HG02938 (cell line): Measurements from ENCODE around the gene RRN3.
"Not testable (repeated sequence)": the region's sequence is repeated elsewhere in the genome, so short reads cannot be mapped to it uniquely, and the experiment has no call there.

Experiments
- ATAC-seq: cut with Tn5 transposase; IDR thresholded peaks from one replicate; pipeline ENCODE4 v1.9.1; 2021; ENCODE audit warnings: mild to moderate bottlenecking, moderate library complexity; ENCODE audit not compliant: unreplicated experiment

RRN3 gene

DNA sequence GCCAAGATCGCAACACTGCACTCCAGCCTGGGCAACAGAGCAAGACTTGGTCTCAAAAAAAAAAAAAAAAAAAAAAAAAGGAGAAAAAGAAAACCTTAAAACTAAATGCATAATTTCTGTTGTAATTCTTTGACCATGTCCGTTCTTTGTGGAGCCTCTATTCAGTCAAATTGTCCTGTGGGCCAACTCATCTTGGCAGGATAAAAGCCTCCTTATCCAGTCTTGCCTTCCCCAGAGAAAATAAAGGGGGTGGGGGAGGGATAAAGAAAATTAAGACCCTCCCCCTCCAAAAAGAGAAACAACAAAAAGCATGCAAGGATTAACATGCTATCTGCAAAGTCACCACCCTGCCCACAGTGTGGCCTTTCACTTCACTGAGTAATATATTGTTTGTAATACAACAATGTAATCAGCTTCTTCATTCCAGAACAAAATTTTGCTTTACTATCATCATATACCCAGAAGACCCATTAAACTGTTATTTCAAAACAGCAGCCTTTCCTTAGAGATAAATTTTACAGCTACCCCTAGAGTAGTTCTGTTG lies 5.4 kb upstream of the RRN3 start:
- ATAC-seq: not testable (repeated sequence)

DNA sequence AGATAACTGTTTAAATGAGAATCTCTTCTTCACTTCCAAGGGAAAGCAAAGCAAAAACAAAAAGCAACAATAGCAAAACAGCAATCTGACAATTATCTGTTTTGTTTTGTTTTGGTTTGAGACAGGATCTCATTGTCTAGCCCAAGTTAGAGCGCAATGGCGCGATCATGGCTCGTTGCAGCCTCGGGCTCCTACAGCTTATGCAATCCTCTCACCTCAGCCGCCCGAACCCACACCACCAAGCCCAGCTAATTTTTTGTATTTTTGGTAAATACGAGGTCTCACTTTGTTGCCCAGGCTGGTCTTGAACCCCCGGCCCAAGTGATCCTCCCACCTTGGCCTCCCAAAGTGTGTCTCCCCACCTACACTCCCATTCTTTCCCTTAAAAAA lies 2.5 kb upstream of the RRN3 start:
- not testable (repeated sequence) for ATAC-seq

DNA sequence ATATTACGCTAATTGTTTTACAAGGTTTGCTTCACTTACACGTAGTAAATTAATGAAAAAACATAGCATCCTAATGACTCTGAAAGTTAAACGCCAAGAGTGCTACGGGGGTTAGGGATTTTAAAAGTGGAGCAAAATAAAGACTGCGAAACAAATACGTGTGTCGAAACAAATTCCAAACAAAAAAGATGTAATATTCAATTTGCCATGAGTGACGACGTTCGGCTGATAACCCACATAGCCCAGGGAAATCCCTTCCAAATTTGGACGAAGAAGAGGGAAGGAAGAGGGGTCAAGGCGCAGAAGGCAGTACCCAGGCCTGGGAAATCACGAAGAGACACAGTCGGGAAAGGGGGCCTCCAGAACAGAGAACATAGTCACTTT lies 509 bp downstream of the RRN3 start:
- not testable (repeated sequence) for ATAC-seq

DNA sequence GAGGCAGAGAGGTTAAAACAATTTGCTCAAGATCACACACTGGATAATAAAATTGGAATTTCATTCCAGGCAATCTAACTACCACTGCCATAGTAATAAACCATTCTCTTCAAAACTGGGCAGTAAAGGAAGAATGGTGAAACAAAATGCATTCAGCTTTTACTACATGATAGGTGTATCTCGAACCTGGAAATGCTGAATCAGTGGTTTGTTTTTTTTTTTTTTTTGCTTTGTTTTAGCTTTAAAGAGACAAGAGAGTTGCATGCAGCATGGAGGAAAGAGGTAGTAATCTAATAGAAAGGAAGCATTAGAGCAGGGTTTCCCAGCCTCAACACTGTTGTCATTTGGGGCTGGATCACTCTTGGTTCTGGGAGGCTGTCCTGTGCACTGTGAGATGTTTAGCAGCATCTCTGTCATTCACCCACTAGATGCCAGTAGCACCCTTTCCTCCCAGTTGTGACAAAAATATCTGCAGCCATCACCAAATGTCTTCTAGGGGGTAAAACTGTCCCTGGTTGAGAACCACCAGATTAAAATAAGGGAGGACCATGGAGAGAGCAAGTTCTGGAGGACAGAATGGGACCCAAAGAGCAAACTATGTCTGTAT lies 3.3 kb downstream of the RRN3 start:
- ATAC-seq: not testable (repeated sequence)

DNA sequence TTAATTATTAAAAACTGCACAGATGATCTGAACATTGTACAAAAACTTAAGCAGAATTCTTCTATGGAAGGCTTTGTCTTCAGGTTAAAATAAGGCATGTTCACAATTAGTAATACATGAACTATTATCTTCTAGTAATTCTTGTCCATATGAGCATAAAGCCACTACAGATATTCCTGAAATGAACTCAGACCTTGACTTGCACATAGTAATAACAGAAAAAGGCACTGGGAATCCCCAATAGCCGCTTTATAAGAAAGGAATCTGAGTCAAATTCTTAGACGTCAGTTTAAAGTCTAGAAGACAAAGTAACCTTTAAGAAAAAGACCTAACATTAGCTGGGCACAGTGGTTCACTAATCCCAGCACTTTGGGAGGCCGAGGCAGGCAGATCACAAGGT lies 11.3 kb downstream of the RRN3 start:
- not testable (repeated sequence) for ATAC-seq

DNA sequence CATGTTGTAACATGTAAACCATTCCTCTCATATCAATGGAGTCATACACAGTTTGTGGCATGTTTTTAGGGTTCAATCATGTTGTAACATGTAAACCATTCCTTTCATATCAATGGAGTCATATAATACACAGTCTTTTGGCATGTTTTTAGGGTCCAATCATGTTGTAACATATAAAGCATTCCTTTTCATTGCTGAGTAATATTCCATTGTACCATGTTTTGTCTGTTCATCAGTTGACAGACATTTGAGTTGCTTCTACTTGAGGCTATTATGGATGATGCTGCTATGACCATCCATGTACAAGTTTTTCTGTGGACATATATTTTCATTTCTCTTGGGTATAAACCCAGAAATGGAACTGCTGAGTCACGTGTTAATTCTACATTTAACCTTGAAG lies 13.2 kb downstream of the RRN3 start:
- not testable (repeated sequence) for ATAC-seq

DNA sequence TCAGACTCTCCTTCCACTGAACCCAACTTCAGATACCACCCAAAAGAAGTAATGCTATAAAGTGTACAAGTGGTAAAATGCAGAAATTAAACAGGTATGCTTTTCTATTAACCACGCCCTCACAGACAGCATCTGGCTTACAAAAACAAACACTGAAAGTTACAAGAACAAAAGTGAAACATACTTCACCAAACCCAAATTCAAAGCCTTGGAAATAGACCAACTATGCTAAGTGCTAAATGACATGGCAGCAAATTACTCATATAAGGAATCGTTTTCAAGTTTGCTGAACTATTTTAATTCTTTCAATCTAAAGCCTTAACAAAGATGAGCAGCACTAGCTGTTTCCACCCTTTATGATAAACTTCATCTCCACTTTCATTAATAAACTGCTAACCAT lies 17.9 kb downstream of the RRN3 start:
- not testable (repeated sequence) for ATAC-seq

DNA sequence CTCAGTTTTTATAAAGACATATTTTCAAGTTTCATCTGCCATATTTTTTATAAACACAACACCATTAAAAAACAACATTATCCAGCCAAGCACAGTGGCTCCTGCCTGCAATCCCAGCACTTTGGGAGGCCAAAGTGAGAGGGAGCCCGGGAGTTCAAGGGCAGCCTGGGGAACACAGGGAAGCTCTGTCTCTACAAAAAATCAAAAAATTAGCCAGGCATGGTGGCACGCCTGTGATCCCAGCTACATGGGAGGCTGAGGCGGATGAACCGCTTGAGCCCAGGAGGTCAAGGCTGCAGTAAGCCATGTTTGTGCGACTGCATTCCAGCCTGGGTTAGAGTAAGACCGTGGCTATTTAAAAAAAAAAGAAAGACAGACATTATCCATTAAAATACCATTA lies 21.0 kb downstream of the RRN3 start:
- ATAC-seq: no peak

DNA sequence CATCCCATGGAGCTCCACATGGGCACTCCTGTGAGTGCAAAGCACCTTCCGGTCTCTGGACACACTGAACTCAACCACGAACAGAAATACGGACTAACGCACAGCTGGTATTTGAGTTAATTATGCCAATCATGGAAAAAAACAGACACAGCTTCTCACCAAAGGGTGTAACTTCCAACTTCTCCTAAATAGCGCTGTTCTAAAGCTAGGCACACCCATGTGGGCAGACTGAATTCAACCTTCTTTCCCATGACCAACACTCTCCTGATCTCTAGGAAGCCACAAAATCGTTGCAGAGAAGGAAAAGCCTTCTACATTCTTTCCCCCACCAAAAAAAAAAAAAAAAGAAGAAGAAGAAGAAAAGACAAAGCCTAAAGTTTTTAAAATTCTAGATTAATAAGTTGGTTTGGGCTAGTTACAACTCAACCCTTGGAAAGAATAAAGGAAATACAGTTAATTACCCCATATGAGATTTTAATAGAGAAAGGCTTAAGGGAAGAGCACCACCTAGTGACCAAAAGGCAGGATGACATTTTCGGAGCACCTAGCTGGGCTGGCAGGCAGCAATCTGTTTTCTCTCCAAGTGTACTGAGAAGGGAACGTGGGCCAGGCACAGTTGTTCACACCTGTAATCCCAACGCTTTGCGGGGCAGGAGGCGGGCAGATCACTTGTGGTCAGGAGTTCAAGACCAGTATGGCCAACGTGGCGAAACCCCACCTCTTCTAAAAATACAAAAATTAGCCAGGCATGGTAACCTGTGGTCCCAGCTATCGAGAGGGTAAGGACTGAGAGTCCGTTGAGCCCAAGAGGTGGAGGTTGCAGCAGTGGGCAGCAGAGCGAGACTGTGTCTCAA lies 21.9 kb downstream of the RRN3 start:
- not testable (repeated sequence) for ATAC-seq

DNA sequence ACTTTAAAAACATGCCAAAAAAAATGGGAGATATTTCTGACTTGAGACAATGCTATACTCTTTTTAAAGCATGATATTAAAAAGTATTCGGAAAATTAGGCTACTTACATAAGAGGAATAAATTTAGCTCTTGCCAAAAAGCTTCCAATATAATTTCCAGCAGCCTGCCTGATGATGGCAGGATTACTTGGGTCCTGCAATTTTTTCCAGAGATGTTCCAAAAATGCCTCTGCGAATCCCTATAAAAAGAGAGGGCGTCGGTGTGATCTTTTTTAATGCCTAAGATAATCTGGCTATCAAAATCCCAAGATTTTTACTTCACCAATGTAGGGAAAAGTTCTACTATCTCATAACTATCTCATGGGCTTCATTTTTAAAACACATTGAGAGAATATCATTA lies 23.1 kb downstream of the RRN3 start:
- not testable (repeated sequence) for ATAC-seq

DNA sequence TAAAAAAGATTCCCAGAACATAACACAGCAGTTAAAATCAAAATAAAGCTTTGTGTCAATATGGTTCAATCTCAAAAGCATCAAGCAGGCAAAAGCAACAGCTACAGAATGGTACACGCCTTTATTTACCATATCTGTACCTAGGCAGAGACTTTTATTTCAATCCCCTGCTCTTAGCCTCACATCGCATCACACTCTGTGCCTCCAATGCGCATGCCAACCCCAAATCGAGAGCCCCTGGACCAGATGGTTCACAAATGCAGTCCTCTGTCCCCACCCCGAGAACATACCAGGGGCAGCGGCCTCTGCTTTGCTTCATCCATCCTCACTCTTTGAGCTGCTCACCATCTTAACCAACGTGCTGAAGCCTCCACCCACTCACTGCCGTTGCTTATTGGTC lies 27.4 kb downstream of the RRN3 start:
- not testable (repeated sequence) for ATAC-seq

DNA sequence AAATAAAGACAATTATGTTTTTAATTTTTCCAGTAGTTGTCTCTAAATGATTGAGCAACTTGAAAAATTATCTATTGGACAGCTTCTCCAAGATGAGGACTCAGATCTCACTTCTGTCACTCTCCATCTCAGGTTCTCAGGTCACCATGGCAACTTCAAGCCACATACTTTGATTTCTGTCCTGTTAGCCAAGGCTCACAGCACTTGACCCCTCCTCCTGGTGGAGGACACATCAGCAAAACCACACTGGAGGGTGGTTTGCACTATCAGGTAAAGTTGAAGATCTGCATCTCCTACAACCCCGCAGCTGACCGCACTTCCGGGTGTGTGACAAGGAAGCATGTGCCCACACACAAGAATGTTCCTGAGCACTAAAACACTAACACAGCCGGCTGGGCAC lies 28.1 kb downstream of the RRN3 start:
- not testable (repeated sequence) for ATAC-seq

DNA sequence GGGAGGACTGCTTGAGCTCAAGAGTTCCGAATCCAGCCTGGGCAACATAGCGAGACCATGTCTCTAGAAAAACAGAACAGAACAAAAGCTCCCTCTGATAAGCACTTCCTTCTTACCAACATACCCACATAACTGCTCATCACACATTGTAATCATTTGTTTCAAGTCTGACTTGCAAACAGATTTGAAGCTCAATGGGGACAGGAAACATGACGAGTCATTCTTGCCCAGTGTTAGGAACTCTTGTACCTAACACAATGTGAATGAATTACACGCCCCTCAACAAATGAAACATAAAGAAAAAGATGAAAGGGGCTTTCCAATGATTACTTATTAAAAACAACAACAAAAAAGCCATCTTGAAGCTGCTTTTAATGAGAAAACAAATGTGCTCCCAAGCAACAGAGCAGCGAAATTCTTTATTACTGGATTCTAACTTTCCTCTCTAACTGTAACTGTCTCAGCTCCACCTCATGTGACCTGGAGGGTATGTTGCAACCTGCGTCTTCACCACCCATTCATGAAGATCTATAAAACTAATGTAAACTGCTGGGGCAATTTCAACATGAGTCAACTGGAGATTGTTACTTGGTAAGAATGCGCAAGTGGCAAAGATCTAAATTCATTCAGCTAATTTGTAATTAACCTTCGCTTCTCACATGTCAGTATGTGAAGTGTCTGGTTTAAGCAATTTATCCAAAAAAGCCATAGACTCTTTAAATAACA lies 31.8 kb downstream of the RRN3 start:
- not testable (repeated sequence) for ATAC-seq

DNA sequence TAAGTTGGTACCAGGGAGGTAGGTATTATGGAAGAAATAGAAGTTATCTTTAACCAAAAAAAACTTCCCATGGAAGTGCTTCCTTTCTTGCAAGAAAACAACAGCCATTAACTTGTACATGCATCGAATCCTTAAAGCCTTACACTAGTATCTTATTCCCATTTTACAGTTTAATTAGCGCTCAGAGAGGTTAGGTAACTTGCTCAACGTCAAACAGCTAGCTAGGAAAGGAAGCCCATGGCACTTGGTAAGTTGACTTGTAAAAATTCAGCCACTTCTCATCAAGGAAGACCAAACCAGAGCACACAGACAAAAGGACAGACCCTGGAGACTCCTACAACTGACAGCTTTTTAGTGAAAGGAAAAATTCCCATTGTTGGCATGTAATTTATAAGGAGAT lies 34.7 kb downstream of the RRN3 start:
- ATAC-seq: no peak

DNA sequence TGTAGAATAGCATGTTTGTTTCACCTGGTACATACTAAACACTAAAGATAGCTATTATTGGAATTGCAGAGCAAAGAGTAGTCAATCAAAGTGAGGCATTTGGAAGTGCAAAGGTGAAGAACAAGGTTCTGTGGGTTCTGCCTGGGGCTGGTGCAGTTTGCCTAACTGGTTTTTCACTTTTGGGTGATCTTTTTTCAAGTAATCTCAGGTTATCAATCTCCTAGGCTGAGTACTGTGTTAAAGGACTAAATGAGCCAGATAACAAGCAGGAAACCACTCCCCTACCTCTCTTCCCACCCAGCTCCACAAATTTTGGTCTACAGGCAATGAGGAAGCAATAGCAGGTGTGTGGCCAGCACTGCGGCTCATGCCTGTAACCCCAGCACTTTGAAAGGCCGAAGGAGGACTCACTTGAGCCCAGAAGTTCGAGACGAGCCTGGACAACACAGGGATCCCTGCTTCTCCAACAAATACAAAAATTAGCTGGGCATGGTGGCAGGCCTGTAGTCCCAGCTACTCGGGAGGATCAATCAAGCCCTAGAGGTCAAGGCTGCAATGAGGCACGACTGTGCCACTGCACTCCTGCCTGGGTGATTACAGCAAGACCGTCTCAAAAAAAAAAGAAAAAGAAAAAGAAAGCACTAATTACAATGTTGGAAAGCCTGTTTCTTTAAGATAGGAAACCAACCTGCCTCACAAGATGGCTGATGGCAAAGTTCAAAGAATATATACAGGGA lies 36.2 kb downstream of the RRN3 start:
- ATAC-seq: no peak

DNA sequence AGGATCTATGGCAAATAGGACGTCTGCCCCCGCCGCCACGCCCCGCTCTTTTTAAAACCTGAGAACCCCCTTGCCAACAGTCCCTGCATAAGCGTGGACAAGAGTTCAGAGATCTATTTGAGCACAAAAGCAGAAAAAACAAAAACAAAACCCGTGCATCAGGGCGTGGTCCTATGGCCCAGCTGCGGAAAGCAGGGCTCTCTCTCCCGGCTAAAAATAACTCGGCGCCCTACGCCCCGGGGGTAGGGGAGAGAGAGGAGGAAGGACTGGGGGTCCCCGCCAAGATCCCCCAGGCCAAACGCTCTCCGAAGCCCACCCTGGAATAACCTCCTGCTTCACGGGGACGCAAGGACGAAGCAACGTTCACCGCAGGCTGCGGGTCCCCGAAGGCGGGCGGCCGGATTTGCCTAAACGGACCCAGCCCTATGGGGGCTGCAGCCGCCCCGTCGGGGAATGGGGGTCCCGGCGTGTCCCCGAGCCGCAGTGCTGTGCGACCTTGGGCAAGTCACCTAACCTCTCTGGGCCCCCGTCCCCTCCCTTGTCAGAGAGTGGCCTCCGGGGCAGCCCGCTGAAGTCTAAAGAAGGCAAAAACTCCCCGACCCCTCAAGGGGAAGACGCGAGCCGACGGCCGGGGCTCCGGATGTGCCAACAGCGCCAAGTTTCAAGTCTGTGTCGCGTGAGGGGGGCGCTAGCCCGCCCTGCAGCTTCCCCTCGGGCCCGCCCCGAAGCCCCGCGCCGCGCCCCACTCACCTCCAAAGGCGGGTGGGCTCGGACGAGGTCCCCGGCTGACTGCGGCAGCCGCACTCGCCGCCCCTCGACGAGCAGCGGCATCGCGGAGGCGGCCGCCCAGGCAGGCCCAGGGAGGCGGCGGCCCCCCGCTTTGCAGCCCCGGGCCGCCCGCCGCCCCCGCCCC lies 38.7 kb downstream of the RRN3 start:
- ATAC-seq: peak; percentile 58

DNA sequence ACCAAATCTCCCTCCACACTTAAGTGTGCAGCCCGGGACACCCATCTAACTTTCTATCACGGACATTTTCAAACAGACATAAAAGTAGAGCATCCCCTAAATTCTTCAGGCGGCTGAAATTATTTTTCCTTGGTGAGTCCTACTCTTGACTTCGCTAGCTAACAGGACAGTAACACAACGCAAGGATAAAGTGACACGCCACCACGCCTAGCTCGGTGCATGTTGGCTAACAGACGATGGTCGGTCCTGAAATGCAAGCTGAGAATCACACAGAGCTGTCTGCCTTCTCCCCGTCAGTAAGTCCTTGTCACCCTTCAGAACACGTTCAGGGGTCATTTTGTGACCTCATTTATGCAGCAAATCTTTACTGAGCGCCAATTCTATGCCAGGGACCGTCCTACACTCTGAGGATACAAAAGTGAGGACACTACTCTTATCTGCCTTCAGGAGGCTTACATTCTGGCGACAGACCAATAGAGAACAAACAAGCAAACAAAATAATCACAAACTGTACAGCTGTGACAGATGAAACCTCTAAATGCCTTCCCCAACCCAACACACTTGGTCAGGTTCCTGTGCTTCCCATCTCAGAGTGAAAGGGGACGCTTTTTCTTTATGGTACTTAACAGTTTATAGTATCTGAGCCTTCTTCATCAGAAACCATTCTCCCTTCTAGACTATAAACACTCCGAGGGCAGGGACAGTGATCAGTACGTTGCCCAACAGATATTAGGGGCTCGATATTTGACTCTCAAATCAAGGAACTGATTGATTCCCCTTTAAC lies 39.5 kb downstream of the RRN3 start:
- no peak for ATAC-seq

DNA sequence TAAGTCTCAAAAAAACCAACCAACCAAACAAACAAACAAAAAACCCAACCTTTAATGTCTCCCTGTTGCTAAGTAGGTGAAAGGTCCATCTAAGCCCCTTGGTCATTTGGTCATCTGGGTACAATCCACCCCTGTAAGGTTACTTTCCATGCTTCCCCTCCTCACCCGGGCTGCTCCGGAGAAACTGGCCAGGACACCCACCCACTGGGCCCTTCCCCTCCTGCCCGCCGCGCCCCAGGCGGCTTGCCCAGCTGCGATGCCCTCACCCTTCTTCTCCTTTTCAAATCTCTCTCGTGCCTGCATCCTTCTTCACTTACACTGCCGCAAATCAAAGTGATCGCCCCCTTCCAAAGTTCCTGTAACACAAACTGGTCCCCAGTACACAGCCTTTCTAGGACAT lies 40.2 kb downstream of the RRN3 start:
- ATAC-seq: no peak
